ENCODE data around the gene ICOSLG.

GRCh38 chr21:44255511-44255981 lies 14.8 kb upstream of the ICOSLG start:
- TF ChIP-seq TCF7 (CRISPR knock-in tag; IDR thresholded peaks at IDR 0.05; ENCODE audit: low read depth) = no peak
- no peak for TF ChIP-seq CTCF (IDR thresholded peaks at IDR 0.05)
- no peak for TF ChIP-seq NR1H2 (CRISPR knock-in tag; IDR thresholded peaks at IDR 0.05)
- TF ChIP-seq USF2 (CRISPR knock-in tag; IDR thresholded peaks at IDR 0.05) = no peak
- no peak for TF ChIP-seq GTF2I (CRISPR knock-in tag; conservative IDR thresholded peaks at IDR 0.05)
- TF ChIP-seq ATF6 (CRISPR knock-in tag; IDR thresholded peaks at IDR 0.05) = no peak
- TF ChIP-seq ZNF512 (CRISPR knock-in tag; IDR thresholded peaks at IDR 0.05; ENCODE audit: borderline replicate concordance) = no peak
- TF ChIP-seq RORB (CRISPR knock-in tag; IDR thresholded peaks at IDR 0.05) = no peak
- TF ChIP-seq FOXJ3 (CRISPR knock-in tag; IDR thresholded peaks at IDR 0.05; ENCODE audit: borderline replicate concordance) = no peak

All from WTC11 (cell line).